Stomach smooth muscle (tissue), 2 donors: Measurements from ENCODE around the gene EMB.
"Not testable (repeated sequence)": the region's sequence is repeated elsewhere in the genome, so short reads cannot be mapped to it uniquely, and the experiment has no call there.

Experiments
- H3K27ac ChIP-seq: one replicate; pipeline ENCODE4 v1.7.0; 2013; ENCODE audit warnings: mild to moderate bottlenecking, low read length, inconsistent platforms
- H3K27me3 ChIP-seq, 2 donors: one replicate each; pipeline ENCODE4 v1.7.0; 2013; ENCODE audit warnings: low read length in 2 of 2; ENCODE audit not compliant: insufficient read depth in 2 of 2, control insufficient read depth in 1 of 2
- H3K36me3 ChIP-seq, 2 donors: one replicate each; pipeline ENCODE4 v1.7.0; 2013; ENCODE audit warnings: low read length in 2 of 2; ENCODE audit not compliant: control insufficient read depth in 2 of 2, insufficient read depth in 2 of 2
- H3K4me1 ChIP-seq: one replicate; pipeline ENCODE4 v1.7.0; 2013; ENCODE audit warnings: low read length; ENCODE audit not compliant: control insufficient read depth, insufficient read depth
- H3K4me3 ChIP-seq, 2 donors: one replicate each; pipeline ENCODE4 v1.7.0; 2013; ENCODE audit warnings: low read length in 2 of 2
- H3K9ac ChIP-seq, 2 donors: one replicate each; pipeline ENCODE4 v1.7.0; 2013; ENCODE audit warnings: low read length in 2 of 2, mild to moderate bottlenecking in 1 of 2
- H3K9me3 ChIP-seq, 2 donors: one replicate each; pipeline ENCODE4 v1.7.0; 2013; ENCODE audit warnings: low read length in 2 of 2; ENCODE audit not compliant: control insufficient read depth in 2 of 2
- donor health status: healthy.
- donor health status: Pancreatic carcinoma.

The EMB gene

DNA sequence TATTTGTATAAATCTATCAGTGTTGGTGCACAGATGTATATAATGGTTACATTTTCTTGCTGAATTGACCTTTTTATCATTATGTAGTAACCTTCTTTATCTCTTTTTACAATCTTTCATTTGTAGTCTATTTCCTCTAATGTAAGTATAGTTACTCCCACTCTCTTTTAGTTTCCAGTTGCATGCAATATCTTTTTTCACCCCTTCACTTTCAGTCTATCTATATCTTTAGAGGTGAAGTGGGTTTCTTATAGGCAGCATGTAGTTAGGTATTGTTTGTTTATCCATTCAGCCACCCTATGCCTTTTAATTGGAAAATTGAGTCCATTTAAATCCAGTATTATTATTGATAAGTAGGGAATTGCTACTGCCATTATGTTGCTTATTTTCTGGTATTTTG lies 6.1 kb upstream of the EMB start:
- no peak overlapping the region for H3K27ac ChIP-seq
- H3K27me3 ChIP-seq: no peaks in the 10 kb centered on the region
- H3K4me3 ChIP-seq: no peak overlapping the region
- H3K4me1 ChIP-seq: no peaks in the 10 kb centered on the region
- H3K9ac ChIP-seq: no peak overlapping the region
- no peaks in the 10 kb centered on the region for H3K36me3 ChIP-seq
- no peaks in the 10 kb centered on the region for H3K9me3 ChIP-seq

DNA sequence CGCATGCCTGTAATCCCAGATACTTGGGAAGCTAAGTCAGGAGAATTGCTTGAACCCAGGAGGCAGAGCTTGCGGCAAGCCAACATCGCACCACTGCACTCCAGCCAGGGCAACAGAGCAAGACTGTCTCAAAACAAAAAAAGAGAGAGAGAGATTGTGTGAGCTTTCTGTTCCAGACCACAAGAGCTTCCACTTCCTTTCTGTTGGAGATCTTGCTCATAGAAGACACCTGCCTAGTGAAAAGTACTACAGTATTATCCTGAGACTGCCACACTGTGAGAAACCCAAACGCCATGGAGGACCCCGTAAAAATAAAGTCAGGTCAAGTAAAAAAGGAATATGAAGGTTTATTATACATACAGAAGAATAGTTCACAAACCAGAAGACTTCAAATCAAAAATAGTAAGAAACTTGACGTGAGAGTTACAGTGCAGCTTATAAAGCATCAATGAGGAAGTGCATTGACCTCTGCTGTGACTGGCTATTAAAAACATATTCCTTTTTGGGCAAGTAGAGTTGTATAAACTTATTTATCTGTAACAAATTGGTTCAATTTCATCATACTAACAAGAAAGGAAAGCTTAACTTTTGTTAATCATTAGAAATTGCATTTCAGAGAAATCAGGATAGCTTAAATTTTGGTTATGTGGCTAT lies 4.3 kb upstream of the EMB start:
- H3K27ac ChIP-seq: no peak overlapping the region
- H3K4me3 ChIP-seq: no peak overlapping the region
- H3K9ac ChIP-seq: no peak overlapping the region
- no peaks in the 10 kb centered on the region for H3K36me3 ChIP-seq
- no peaks in the 10 kb centered on the region for H3K9me3 ChIP-seq
- H3K4me1 ChIP-seq: no peaks in the 10 kb centered on the region
- peaks cover 0 to 10% of the 10 kb centered on the region in 2 donors for H3K27me3 ChIP-seq

DNA sequence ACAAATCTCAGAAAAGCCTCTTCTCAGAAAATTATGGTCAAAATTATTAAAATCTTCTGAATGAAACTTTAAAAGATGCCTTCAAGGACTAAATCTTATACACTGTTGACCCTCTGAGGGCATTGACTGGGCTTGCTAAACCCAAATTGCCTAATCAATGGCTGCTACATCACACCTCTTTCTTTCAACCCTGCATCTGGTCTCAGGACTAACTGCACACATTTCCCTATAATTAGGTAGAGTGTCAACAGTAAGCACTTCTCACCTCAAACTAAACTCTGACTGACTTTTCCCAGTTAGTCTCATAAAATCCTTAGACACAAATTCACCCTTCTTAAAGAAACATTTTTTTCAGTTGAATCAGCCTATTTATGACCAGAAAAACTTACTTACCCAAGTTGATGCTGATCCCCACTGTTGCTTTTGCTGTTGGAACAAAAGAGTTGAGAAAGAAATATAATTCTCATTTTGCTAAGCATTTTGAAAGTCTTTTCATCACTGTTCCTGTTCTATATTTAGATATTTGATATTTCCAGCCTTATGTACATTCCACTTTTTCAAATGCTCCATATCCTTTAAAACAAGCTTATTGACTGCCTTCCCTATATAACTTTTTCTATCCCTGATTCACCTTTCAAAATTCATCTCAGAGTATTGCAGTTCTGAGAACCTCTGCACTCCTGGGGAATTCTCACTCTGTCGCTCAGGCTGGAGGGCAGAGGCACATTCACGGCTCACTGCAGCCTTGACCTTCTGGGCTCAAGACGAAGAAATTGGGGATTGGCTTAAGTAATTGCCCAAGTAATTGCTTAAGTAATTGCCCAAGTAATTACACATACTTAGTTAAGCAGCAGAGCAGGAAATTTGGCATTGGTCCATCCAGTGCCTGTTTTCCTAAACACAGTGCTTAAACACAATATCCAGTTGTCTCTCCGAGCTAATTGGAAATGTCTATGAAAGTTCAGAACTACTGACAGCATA lies 1.8 kb upstream of the EMB start:
- H3K27ac ChIP-seq, H3K4me3 ChIP-seq, H3K4me1 ChIP-seq, H3K36me3 ChIP-seq, H3K9me3 ChIP-seq, H3K9ac ChIP-seq: not testable (repeated sequence)
- peaks cover 0 to 10% of the 10 kb centered on the region in 2 donors for H3K27me3 ChIP-seq

DNA sequence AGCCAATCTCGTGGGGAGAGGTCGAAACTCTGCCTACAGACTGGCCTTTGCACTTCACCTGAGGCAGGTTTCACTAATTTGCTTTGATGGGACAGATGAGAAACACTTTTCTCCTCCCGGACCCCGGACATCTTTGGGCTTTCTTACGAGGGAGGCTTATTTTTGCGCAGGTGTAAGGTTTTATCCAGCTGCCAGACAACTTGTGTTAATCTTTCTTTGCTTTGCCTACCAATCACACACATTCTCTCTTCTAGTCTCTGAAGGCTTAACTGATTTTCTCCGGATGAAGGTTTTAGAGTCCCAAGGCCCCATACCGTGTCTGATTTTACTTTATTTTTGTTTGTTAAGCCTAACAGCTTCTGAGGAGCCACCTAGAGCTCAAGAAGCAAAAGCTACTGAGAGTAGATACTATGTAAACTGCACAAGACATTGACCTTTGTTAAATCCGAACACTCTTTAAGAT lies 436 bp upstream of the EMB start:
- peak overlapping the region in 1 of 2 donors; percentile 9 for H3K9ac ChIP-seq
- no peaks in the 10 kb centered on the region for H3K9me3 ChIP-seq
- H3K36me3 ChIP-seq: no peaks in the 10 kb centered on the region
- no peak overlapping the region for H3K27ac ChIP-seq
- peaks cover 0 to 10% of the 10 kb centered on the region in 2 donors for H3K27me3 ChIP-seq
- H3K4me1 ChIP-seq: no peaks in the 10 kb centered on the region
- peak overlapping the region; percentile 53 to 62 for H3K4me3 ChIP-seq

DNA sequence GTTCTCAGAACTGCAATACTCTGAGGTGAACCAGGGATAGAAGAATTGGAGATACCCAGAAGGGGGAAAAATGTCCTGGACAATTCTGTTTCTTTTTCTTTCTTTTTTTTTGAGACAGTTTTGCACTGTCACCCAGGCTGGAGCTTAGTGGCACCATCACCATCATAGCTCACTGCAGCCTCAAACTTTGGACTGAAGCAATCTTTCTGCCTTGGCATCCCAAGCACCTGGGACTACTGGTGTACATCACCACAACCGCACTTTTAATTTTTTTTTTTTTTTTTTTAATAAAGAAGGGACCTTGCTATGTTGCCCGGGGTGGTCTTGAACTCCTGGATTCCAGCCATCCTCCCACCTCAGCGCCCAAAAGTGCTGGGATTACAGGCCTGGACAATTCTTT lies 1.9 kb downstream of the EMB start:
- no peaks in the 10 kb centered on the region for H3K36me3 ChIP-seq
- peaks cover 0 to 10% of the 10 kb centered on the region in 2 donors for H3K27me3 ChIP-seq
- H3K27ac ChIP-seq: no peak overlapping the region
- H3K4me1 ChIP-seq: no peaks in the 10 kb centered on the region
- H3K4me3 ChIP-seq: no peak overlapping the region
- H3K9ac ChIP-seq: no peak overlapping the region
- no peaks in the 10 kb centered on the region for H3K9me3 ChIP-seq

DNA sequence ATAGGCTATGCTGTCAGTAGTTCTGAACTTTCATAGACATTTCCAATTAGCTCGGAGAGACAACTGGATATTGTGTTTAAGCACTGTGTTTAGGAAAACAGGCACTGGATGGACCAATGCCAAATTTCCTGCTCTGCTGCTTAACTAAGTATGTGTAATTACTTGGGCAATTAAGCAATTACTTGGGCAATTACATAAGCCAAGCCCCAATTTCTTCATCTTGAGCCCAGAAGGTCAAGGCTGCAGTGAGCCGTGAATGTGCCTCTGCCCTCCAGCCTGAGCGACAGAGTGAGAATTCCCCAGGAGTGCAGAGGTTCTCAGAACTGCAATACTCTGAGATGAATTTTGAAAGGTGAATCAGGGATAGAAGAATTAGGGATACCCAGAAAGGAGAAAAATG lies 3.0 kb downstream of the EMB start:
- H3K36me3 ChIP-seq, H3K27ac ChIP-seq, H3K9me3 ChIP-seq, H3K4me1 ChIP-seq, H3K9ac ChIP-seq, H3K4me3 ChIP-seq: not testable (repeated sequence)
- H3K27me3 ChIP-seq: peaks cover 0 to 10% of the 10 kb centered on the region in 2 donors

DNA sequence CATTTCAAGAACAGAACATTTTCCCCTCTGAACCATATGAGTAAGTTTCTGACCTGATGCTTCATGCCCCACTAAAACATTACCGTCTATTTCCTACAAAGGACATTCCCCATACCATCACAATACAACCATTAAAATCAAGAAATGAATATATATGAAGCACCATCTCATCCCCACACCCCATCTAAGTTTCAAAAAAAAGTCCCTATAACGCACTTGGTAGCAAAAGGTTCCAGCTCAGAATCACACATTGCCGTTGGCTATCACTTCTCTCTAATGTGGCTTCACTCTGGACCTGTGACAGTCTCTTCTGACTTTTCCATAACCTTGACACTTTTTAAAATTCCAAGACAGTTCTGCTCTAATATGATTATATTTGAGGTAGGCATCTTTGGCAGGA lies 5.9 kb downstream of the EMB start:
- no peaks in the 10 kb centered on the region for H3K9me3 ChIP-seq
- H3K36me3 ChIP-seq: no peaks in the 10 kb centered on the region
- no peaks in the 10 kb centered on the region for H3K27me3 ChIP-seq
- no peak overlapping the region for H3K9ac ChIP-seq
- H3K4me1 ChIP-seq: no peaks in the 10 kb centered on the region
- no peak overlapping the region for H3K27ac ChIP-seq
- H3K4me3 ChIP-seq: no peak overlapping the region

DNA sequence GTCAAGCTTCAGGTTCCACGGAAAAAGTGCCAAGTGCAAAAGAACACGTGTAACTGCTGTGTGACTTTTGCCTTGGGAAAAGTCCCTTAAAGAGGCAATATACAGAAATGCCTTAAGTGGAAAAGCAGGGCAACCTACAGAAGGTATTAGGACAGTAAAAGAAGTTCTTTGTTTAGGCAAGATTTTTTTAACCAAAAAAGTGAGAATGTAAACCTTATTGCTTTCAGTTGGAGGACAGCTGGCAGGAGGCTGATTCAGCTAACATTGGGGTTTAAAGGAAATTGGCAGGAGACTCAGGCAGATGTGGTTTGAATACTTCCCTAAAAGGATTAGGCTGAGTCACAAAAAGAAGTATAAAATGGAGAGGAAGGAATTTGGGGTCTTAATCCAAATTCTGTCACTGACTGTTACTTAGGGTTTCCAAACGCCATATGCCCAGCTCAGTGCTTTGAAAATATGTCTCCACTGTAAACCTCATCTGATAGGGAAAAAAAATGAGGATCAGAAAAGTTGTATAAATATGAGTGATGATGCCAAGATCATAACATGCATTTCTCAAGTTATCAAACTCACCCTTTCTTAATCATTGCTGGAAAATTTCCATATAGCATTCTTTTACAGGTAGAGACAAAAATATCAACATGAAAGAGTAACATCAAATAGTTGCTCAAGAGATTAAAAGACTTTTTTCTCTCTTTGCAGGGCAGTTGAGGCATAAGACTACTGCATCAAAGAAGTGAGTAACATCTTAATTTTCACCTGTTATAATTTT lies 9.8 kb downstream of the EMB start:
- H3K27ac ChIP-seq, H3K4me3 ChIP-seq, H3K9me3 ChIP-seq, H3K9ac ChIP-seq, H3K36me3 ChIP-seq, H3K4me1 ChIP-seq, H3K27me3 ChIP-seq: not testable (repeated sequence)

DNA sequence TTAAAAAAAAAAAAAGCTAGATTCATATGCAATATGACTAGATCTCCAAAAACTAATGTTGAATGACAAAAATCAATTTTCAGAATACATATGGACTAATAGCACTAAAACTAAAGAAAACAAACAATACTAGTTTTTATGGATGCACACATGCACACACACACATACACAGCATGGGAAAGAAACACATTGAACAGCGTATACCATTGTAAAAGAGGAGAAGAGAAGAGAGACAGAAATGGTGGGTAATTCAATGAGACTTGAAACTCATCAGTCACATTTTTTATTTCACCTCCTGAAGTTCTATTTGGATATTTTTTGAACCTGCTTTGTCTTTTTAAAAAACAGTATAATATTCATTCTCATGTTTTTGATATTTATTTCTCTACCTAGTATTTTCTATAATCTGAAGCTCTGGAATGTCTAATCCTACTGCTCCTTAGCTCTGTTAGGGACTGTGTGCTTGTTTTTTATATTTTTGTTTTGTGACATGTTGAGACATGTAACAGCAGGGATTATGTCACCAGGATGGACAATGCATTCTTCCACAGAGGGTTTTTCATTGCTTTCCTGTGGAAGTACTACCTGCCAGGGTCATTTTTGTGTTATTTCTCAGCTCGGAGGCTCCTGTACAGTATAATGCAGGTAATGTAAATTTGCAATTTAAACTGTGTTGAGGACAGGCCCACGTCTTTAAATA lies 17.8 kb downstream of the EMB start:
- not testable (repeated sequence) for H3K4me3 ChIP-seq, H3K36me3 ChIP-seq, H3K9me3 ChIP-seq, H3K4me1 ChIP-seq, H3K27me3 ChIP-seq, H3K9ac ChIP-seq, H3K27ac ChIP-seq

DNA sequence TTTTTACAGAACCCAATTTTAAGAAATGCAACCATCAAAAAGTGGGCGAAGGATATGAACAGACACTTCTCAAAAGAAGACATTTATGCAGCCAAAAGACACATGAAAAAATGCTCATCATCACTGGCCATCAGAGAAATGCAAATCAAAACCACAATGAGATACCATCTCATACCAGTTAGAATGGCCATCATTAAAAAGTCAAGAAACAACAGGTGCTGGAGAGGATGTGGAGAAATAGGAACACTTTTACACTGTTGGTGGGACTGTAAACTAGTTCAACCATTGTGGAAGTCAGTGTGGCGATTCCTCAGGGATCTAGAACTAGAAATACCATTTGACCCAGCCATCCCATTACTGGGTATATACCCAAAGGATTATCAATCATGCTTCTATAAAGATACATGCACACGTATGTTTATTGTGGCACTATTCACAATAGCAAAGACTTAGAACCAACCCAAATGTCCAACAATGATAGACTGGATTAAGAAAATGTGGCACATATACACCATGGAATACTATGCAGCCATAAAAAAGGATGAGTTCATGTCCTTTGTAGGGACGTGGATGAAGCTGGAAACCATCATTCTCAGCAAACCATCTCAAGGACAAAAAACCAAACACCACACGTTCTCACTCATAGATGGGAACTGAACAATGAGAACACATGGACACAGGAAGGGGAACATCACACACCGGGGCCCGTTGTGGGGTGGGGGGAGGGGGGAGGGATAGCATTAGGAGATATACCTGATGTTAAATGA lies 19.7 kb downstream of the EMB start:
- H3K9ac ChIP-seq, H3K9me3 ChIP-seq, H3K36me3 ChIP-seq, H3K4me3 ChIP-seq, H3K4me1 ChIP-seq, H3K27ac ChIP-seq, H3K27me3 ChIP-seq: not testable (repeated sequence)
